Measurements from ENCODE around the gene IL1RL2.

The IL1RL2 gene

DNA sequence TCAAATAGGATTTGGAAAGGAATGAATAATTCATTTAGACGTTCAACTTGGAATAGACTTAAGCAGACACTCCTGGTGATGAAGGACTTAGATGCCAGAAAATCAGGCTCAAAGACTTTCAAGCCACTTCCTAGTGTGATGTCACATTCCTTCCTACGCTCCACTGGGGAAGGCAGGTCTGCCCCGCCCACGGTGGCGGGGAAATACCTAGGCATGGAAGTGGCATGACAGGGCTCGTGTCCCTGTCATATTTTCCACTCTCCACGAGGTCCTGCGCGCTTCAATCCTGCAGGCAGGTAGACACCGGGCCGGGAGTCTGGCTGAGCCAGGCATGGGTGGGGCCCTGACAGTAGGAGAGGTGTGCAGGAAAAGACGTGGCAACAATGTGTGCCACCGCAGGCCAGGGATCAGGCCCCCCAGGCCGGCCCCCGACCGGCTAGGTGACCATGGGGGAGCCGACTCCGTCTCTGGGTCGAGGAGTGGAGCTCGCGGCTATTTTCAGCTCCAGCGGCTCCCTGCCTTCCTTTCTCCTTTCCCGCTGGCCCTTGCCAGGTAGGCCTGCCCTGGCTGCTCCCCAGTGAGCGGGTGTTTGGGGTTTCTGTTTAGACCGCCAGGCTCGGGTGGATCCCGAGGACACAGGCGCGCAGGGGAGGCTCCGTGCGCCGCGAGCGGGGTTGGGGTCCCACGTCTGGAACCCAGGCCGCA is at the start of gene IL1RL2:
Gene IL1RL2 (plus strand): TSS at position 233 of the 705 bp plus-strand sequence. CDS start 845 bp downstream, outside the sequence.
- no peak for DNase-seq

DNA sequence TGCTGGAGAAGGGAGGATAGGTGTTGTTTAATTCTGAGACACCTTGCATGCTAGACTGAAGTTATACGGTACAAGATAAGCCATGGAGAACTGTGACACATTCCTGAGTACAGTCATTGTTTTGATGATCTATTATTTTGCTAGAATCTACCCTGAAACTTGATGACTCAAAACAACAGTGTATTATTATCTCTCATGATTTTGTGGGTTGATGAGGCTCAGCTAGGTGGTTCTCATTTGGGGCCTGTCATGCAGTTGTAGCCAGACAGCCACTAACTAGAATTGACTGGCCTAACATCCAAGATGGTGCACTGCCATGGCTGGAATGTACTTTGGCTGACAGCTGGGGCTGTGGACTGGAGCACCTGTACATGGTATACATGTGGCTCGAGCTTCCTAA is 49.7 kb upstream of the IL1RL2 start:
- DNase-seq, result no peak

DNA sequence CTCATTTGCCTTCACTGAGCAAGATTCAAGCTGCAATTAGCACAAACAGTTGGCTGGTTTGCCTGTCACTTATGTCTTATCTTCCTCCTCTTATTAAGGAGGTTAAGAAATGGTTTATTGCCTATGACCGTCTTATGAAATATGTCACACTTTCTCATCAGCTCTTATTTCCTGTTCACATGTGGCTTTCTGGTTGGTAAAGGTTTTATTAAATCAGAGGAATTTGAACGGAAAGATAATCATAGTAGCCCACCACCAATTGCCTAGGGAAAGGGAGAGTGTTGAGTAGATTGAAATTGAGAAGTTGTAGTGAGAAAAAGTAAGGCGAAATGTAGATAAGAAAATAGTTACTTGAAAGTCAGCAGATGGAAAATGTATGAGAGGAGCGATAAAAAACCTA is 48.5 kb upstream of the IL1RL2 start:
- no peak for DNase-seq

DNA sequence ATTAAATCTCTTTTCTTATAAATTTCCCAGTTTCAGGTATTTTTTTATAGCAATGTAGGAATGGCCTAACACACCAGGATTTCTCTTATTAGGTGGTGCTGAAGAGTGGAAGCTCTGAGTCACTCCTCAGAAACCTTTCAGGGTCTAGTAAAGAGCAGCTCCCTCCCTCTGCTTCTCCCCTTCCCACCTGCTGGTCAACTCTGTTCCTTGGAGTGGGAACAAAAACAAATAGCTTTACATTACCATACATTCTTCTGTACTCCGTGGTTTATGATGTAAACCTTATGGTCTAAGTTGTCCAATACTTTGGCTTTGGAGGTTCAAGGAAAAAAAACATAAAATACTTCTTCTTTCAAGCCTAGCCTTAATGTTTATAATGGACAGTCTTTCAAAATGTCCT is 47.0 kb upstream of the IL1RL2 start:
- no peak for DNase-seq

DNA sequence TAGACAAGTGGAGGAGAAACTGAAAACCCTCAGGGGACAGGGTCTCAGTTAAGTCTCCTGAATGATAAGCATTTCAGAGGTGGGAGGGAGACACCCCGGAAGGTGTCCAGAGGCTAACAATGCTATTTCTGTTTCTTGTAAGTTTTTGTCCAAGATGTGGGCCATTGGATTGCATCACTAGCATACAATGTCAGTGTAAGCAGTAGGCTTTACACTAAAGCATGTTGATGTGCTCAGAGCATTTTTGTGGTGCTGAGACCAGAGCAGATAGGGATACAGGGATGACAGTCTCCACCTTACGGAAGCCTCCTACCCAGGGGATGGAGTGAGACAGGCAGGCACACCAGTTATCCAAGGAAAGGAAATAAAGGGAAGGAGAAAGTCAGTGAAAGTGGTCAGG is 46.4 kb upstream of the IL1RL2 start:
- DNase-seq, result no peak

DNA sequence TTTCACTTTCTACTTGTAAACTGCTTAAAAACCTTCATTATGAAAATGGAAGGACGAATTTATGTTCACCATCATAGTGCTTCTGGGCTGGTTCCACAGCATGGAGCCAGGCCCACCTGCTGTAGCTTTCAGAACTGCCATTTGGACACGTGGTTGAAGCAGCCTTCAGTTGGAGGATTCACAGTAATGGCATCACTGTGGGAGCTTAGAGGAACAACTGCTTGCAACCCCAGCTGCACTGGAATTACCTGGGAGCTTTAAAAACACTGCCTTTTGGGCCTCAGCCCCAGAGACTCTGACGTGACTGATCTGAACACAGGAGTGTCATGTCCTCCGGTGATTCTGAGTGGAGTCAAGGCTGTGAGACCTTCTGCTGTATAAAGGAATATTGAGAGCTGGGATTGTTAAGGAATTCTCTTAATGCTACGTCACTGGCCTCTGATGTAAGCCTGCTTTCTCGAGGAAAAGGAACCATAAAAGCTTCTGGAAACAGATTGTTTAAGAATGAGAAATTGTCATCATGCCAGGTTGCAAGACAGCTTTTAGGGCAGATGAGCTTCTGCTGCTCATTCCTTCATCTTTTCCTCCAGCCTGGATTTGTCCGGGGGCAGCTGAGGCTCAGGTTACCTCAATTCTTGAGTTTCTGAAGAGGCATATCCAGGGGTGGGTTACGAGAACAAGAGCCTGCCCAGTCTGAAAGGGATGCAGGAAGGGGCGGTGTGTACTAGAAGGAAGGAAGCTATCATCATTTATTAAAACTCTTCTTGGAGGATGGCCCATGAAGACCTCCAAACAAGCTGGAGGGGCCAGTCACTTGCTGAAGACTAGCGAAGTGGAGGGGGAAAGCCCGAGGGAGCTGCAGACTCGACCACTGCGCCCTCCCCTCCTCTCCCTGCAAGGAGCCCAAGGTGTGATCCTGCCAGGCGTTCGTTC is 45.5 kb upstream of the IL1RL2 start:
- no peak for DNase-seq

DNA sequence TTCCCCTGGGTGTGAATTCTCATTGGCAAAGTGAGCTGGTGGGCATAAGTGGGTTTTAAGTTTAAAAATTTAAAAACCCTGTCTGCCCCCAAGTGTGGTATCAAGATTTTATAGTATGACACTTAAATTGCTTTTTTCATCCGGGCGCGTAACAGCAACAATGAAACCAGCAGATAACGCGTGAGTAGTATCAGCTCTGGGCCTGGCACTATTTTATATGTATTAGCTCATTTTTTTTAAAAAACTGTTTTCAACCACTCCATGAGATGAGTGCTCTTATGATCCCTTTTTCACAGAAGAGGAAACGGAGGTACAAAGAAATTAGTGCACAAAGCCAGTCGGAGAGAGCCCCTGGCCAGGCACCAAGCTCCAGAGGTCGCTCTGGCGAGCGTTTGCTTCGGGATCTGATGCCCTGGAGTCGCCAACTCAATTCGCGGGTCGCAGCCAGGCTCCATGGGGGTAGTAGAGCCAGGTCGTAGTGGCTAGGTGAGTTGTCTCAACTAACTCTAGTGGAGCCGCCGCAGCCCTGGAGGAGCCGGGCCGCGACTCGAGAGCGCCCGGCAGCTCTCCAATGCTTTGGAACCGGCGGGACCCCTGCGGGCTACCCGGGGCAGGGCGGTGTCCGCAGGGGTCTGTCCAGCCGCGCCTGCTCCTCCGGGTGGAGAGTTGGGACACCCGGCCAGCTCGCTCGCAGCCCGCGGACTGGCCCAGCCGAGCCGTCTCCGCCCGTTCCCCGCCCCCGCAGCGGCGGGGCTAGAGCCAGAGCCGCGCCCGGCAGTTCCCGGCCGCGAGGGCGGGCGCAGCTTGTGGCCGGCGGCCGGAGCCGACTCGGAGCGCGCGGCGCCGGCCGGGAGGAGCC is 44.6 kb upstream of the IL1RL2 start, which contains the start of gene IL1R1:
Gene IL1R1 (plus strand): TSS at position 777 of the 859 bp plus-strand sequence. CDS start 14,979 bp downstream, outside the sequence.
- no peak for DNase-seq

DNA sequence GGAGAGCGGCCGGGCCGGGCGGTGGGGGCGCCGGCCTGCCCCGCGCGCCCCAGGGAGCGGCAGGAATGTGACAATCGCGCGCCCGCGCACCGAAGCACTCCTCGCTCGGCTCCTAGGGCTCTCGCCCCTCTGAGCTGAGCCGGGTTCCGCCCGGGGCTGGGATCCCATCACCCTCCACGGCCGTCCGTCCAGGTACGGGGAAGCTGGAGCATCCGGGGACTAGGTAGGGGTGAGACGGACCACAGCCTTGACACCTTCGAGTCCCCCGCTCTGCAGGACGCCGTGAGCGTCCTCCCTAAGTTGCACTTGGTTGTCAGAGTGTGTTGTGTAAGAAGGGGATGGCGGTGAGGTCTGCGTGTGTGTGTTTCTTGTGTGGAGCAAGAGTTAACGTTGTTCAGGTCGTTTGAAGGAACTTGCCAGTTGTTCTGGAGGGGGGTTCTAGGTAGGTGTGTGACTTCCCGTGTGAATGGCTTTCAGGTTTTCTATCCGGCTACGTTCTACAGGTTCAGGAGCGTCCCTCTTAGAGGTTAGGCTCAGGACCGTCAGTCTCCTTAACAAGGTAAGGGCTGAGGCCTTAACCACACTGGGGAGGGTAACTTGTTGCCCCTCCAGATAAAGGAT is 43.9 kb upstream of the IL1RL2 start:
- no peak for DNase-seq

DNA sequence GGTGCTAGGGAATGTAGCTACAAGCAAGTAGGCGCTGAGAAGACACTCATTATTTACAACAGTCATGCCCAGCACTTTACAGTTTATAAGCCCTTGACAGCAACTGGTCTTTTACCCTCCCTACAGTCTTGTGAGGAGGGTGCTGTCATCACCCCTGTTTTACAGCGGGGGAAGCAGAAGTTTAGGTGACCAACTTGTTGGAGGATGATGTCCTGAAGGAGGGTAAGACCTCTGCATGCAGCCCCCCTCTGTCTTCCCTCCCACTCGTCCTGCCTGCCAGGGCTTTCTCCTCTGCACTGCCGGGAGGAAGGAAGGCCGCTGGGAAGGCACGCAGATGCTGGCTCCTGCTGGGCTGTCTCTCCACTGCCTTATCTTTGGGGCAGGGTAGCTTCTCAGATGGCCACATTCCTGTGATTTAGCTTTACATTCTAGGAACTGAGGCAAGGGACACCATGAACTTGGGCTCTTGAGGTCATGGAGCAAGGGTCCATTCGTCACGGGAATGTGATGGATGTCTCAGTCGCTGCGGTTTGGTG is 43.3 kb upstream of the IL1RL2 start:
- no peak for DNase-seq

DNA sequence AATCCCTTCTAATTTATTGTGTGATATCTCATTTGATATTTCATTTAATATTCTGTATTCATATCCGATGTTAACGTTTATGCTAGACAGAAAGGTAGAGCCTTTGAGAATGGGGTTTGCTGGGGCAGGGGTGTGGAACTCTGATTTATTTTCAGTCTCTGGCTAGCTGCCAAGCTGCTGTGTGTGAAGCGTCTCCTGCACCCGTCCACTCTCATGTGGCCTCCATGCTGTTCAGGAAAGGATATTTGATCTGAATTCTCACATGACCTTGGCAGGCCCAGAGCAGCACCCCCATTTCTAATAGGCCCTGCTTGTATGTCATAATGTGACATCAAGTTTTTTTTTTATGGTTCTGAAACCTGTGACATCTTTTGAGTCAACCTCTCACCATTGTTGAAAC is 42.7 kb upstream of the IL1RL2 start:
- no peak for DNase-seq

DNA sequence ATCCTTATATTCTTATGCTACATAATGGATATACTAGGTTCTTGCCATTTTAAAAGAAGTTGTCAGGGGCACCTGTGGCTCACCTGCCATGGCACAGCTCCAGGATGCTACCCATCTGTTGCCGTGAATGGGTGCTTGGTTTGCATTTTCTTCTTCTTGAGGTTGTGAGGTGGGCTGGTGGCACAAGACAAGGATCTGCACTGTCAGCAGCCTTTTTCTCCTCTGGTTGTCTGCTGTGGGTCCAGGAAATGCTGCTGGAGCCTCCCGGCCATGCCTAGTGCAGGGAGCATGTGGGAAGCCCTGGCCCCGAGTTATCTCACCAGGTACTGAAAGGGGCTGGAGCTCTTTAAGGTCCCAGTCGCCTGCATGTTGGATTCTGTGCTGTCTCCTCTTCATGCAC is 41.7 kb upstream of the IL1RL2 start:
- no peak for DNase-seq

DNA sequence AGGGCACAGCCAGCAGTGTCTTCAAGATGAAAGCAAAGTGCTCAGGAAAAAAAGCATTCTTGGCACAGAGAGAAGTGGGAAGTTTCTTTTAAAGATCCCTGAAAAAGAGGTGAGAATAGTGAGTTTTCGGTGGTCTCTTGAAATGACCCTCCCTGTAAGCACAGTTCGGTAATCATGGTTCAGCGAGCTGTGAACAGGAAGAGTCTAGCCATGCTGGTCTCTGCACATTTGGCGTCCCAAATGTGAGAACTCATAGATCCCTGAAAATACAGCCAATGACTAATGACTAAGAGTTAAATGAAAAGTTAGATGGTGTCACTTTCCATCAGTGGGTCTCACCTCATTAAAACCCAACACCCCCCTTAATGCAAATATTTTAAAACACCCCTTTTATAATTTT is 40.9 kb upstream of the IL1RL2 start:
- DNase-seq, result no peak

DNA sequence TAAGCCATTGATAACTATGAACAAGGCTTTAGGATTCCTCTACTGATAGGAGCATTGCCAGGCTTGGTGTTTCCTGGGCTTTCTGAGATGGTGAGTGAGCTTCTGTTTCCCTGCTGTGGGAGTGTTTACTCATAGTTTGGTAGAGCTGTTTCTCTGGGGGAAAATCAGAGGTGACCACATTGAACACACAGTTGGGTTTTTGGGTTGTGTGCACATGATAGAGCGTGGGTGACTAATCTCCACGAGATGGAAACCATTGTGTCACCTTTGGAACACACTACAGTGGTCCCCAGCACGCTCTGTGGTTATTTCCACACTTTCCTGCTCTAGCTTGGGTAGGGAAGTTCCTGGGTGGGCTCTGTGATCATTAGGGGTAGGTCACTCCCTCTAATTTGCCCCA is 38.9 kb upstream of the IL1RL2 start:
- no peak for DNase-seq

DNA sequence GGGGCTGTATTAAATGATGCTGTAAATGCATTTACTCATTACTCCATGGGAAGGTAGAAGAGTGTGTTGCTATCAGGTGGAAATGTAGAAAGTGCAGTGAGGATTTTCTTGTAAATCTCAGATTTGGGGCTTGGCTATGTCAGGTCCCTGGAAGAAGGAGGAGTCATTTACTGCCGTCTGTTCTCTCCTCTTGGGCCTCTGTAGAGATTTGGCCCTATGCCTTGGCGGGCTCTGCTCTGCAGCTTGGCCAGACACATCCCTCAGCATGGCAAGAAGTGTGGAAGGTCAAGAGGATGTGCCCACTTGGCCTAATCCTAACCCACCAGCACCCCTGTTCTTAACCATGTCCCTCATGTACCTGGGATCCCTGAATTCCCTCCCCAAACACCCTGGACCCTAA is 37.6 kb upstream of the IL1RL2 start:
- no peak for DNase-seq

DNA sequence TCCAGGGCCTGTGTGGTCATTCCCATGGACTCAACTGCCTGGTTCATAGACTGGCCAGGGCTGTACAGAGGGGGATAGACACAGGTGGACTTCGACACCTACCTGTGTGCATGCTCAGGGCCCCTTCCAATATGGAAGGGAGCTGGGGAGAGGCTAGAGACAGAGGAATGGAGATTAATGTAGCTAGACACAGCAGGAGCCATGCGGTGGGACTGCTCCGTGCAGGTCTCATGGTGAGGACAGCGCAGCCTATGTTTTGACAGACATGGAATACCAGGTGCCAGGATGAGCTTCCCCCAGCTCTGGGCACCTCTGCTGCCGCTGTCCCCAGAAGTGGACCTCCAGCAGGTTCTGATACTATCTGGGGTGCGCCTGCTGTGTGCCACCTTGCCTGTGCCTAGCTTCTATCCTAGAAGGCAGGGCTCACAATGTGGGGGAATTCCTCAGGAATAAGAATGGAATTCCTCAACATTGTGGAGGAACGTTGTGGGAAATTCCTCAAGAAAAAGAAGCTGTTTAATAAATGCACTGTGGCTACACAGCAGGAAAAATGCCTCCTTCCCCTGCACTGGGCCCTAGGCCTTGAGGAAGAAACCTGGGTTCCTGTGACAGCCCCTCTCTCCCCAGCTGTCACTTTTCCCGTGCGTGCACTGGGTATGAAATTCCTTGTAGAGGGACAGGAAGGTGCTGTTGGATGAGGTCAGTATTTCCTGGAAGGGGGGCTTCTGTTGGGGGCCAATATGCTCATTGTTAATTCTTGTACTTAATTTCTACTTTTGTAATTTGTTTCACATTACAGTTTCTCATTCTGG is 37.0 kb upstream of the IL1RL2 start:
- no peak for DNase-seq

DNA sequence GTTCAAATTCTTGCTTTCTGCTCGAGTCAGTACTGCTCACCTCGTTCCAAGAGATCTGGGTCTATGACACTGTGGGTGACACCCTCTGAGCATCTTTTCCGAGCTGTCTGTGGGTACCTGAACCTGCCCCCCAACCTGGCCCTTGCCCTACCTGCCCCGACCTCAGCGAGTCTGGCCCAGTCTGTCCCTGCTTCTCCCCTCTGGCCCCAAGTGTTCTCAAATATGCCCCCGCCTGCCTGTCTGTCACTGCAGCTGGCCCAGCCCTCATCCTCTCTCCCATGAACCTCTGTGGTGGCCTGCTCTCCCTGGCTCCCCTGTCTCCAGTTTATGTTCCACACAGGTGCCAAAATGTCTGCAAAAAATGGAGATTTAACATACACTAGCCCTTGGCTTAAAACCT is 32.5 kb upstream of the IL1RL2 start:
- no peak for DNase-seq

DNA sequence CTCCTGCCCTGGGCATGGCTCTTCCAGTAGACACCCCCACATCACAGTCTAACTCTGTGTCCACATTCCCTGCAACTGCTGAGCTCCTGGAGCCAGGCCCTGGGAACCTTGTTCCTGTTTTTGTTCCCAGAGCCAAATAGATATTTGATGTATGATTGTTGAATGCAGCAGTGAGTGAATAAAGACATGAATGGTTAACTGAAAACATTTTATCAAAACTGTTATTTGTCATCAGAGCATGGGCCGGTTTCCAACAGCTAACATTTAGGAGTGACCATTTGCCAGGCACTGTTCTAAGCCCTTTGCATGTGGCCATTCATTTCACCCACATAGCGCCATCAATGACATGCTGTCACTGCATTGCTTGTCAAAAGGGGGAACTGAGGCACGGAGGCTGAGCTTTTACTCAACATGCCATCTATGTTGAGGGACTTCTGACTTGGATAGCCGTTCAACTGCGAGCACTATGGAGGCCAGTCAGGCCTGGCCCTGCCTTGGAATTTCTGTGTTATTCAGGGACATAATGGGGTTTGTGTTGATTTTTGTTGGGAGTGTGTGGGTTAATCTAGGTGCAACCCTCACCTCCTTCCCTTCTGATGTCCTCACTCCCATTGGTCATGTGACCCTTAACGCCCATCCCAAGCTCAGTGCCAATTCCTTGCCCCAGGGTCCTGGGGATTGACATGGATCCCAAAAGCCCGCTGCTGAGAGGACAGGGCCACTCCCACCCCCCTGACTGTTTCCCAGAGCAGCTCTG is 31.7 kb upstream of the IL1RL2 start:
- DNase-seq, result no peak

DNA sequence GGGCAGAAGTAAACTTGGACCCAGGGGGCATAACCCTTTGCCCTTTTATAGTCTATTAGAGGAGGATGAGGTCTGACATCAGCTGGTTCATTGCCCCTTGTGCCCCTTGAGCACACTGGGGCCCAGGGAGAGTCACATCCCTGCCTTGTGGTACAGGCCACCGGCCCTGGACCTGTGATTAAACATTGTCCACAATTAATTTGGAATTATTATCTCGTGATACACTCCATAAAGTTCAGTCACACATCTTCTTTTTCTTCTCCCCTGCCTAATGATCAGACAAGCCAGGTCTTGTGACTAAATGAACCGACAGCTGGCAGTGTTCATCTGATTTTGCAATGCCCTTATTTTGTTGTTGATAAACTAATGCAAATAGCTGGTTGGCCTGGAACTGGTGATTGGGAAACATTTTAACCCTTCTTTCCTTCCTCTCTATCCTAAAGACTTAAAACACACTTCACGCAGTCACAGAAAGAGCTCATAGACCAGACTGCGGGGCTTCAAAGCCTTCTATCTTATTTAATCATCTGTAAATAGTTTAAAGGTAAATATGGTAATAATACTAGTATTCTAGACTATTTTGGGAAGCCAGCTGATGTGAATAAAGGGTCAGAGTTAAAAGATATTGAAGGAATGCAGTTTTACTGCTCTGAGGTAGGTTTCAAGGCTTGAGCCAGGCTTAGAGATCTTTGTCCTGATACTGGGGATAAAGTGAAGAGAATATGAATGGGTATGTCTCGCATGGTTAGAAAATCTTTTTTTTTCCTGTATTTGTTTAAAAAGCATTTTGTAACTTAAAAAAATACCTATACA is 30.9 kb upstream of the IL1RL2 start:
- DNase-seq, result no peak

DNA sequence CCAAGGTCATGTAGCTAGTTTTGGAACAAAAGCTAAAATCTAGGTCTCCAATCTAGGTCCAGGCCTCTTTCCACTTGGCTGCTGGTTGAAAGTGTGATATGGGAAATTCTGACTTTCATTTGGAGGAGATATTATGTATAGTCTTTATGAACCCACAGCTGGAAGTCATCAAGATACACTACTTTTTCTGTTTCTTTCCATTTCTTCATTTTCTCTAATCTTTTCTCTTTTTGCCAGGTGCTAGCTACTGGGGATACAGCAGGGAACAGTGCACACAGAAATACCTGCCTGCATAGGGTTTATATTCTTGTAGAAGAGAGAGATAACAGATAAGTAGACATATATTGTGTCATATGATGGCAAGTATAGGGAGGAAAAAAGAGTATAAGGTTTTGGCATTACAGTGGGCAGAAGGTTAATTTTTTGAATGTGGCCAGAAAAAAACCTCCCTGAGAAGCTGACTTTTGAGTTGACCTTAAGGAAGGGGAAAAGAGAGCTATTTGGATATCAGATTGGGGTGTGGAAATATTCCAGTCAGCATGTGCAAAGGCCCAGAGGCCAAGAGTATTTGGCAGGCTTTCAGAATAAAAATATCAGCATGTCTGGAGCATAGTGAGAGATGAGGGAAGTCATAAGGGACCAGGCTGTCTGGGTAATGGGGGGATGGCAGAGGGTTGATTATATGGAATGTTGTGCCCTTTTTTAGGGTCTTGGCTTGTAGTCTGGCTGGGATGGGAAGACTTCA is 28.6 kb upstream of the IL1RL2 start:
- no peak for DNase-seq

Data from NCI-H2171 treated with DMSO at 0.1 percent for 48 hours (cell line).